Measurements from ENCODE around the gene MYRIP. TPM values are rescaled to one million over a fixed set of nuclear protein-coding genes. Genes with fewer than 3 reads are reported as not detected.

MYRIP gene
- total RNA-seq, 1 donor, result under 0.01 TPM

DNA sequence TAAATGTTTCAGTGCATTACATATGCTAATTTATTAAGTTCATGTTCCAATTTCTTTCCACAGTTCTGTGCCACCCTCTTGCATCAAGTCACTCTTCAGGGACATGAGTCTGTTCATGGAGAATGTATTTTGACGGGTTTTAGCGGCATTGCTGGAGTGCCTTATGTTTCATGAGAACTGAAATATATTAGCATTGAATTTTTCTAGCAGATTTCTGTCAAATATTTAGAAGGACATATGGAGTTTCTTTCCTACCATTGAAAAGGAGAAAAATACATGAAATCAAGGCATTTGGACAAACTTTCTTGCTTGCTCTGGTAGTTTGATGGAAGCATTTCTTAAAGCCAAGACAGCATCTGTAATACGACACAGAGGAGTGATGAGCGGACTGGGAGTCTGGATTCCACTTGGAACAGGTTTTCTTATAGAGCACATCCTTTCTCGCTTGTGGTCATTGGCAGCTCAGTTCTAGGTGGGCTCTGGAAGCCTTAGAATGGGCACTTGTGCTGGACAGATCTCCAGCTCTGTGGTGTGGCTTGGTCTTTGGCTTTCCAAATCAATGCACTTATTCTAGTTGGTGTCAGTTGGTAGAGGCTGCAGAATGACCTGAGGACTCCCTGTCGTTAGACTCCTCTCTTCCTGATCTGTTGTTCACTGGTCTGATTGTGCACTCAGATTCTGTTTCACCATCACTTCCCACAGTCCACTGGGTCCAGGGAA lies 415.5 kb downstream of the MYRIP start:
- H2AFZ ChIP-seq (ENCODE audit: low read length), result no peak overlapping the region

DNA sequence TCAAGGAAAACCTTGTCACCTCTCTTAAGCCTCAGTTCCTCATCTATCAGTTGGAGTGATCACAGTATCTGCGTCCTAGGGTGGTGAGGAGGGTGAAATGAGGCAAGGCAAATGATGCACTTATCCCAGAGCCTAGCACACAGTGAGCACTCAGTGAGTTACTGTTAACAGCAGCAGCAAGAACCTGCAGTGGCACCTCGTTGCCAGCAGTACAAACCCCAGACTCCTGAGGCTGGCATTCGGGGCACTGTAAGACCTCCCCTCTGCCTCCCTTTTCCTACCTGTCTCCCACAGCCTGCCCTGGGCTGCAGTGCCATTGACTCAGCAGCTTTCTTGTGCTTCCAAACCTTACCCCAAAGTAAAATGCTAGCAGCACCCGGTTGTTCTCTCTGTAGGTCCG lies 417.2 kb downstream of the MYRIP start:
- Histone ChIP-seq H3K4me2 (ENCODE audit: insufficient read depth, low read length) (no peak overlapping the region), H3K27ac (ENCODE audit: low read depth, low read length) (no peak overlapping the region), H3K36me3 (ENCODE audit: insufficient read depth, low read length) (no peaks in the 10 kb centered on the region), H3K27me3 (ENCODE audit: insufficient read depth, low read length) (no peaks in the 10 kb centered on the region), H3K9me3 (ENCODE audit: low read depth, low read length) (no peaks in the 10 kb centered on the region), H3K4me3 (ENCODE audit: insufficient read depth, low read length) (no peak overlapping the region), H3K79me2 (ENCODE audit: insufficient read depth, low read length) (no peaks in the 10 kb centered on the region), H3K4me1 (ENCODE audit: insufficient read depth, low read length) (no peaks in the 10 kb centered on the region), H2AFZ (ENCODE audit: low read length) (no peak overlapping the region), H4K20me1 (ENCODE audit: insufficient read depth, low read length) (no peaks in the 10 kb centered on the region)
- no peak for DNase-seq (ENCODE audit: insufficient read length, low spot score, missing footprints)
- TF ChIP-seq, protein P1, sequence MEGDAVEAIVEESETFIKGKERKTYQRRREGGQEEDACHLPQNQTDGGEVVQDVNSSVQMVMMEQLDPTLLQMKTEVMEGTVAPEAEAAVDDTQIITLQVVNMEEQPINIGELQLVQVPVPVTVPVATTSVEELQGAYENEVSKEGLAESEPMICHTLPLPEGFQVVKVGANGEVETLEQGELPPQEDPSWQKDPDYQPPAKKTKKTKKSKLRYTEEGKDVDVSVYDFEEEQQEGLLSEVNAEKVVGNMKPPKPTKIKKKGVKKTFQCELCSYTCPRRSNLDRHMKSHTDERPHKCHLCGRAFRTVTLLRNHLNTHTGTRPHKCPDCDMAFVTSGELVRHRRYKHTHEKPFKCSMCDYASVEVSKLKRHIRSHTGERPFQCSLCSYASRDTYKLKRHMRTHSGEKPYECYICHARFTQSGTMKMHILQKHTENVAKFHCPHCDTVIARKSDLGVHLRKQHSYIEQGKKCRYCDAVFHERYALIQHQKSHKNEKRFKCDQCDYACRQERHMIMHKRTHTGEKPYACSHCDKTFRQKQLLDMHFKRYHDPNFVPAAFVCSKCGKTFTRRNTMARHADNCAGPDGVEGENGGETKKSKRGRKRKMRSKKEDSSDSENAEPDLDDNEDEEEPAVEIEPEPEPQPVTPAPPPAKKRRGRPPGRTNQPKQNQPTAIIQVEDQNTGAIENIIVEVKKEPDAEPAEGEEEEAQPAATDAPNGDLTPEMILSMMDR (IDR thresholded peaks at IDR 0.05; ENCODE audit: extremely low read depth, low read depth, low read length), result no peak

More for the DNA sequence above, 415.5 kb downstream of the MYRIP start:
- Histone ChIP-seq H3K27me3 (ENCODE audit: insufficient read depth, low read length) (no peaks in the 10 kb centered on the region), H3K36me3 (ENCODE audit: insufficient read depth, low read length) (no peaks in the 10 kb centered on the region), H3K79me2 (ENCODE audit: insufficient read depth, low read length) (no peaks in the 10 kb centered on the region), H3K4me3 (ENCODE audit: insufficient read depth, low read length) (no peak overlapping the region), H3K27ac (ENCODE audit: low read depth, low read length) (no peak overlapping the region), H3K4me2 (ENCODE audit: insufficient read depth, low read length) (no peak overlapping the region), H3K4me1 (ENCODE audit: insufficient read depth, low read length) (no peaks in the 10 kb centered on the region), H4K20me1 (ENCODE audit: insufficient read depth, low read length) (no peaks in the 10 kb centered on the region), H3K9me3 (ENCODE audit: low read depth, low read length) (no peaks in the 10 kb centered on the region)
- TF ChIP-seq, protein P1 (IDR thresholded peaks at IDR 0.05; ENCODE audit: extremely low read depth, low read depth, low read length), result no peak
- no peak for DNase-seq (ENCODE audit: insufficient read length, low spot score, missing footprints)

DNA sequence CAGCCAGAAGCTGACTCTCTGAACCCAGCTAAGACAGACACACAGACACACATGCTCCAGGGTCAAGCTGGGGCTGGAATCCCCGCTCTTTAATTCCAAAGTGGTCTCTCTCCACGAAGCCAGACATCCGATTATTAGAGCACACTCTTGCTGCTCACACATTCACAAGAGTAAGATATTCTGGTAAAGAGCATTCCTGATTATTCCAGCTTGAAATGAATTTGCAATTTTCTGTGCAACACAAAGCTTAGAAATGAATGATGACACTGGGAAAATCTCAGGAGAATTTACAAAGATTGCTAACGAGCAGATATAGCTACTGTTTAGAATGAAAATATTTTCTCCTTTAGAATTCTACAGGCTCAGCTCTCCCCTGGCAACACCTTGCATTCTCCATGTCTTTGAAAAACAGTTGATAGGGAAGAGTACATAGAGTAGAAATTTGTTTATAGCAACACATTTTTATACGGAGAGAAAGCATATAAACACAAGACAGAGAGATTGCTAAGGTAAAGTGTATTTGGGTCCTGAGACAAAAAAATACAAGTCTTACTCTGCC lies 419.5 kb downstream of the MYRIP start:
- TF ChIP-seq, protein P1 (IDR thresholded peaks at IDR 0.05; ENCODE audit: extremely low read depth, low read depth, low read length), result no peak
- no peaks in the 10 kb centered on the region for H3K27me3 ChIP-seq (ENCODE audit: insufficient read depth, low read length)
- no peak overlapping the region for H3K4me2 ChIP-seq (ENCODE audit: insufficient read depth, low read length)
- H3K4me1 ChIP-seq (ENCODE audit: insufficient read depth, low read length), result no peaks in the 10 kb centered on the region
- H3K27ac ChIP-seq (ENCODE audit: low read depth, low read length), result no peak overlapping the region
- no peaks in the 10 kb centered on the region for H3K9me3 ChIP-seq (ENCODE audit: low read depth, low read length)
- H3K36me3 ChIP-seq (ENCODE audit: insufficient read depth, low read length), result no peaks in the 10 kb centered on the region
- H4K20me1 ChIP-seq (ENCODE audit: insufficient read depth, low read length), result no peaks in the 10 kb centered on the region
- no peaks in the 10 kb centered on the region for H3K79me2 ChIP-seq (ENCODE audit: insufficient read depth, low read length)
- H3K4me3 ChIP-seq (ENCODE audit: insufficient read depth, low read length), result no peak overlapping the region
- no peak overlapping the region for H2AFZ ChIP-seq (ENCODE audit: low read length)
- no peak for DNase-seq (ENCODE audit: insufficient read length, low spot score, missing footprints)

DNA sequence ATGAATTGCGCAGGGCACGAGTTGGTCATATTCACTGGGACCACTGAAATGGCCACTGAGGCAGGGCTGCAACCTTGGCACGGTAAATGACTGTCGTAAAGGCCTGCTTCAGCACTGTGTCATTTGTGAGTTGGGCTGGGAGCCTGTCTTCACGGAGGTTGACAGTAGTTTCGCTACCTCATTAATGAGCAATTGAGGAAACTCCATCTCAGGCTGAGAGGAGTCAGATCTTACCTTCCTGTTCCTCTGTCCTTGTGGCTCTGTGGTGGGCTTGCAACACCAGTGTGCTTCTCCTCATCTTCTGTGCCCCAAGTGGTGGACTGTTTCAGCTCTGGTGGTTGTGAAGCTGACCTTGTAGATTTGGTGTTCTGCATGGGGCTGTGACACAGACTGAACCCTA lies 420.0 kb downstream of the MYRIP start:
- Histone ChIP-seq H3K9me3 (ENCODE audit: low read depth, low read length) (no peaks in the 10 kb centered on the region), H3K27ac (ENCODE audit: low read depth, low read length) (no peak overlapping the region), H2AFZ (ENCODE audit: low read length) (no peak overlapping the region), H3K4me3 (ENCODE audit: insufficient read depth, low read length) (no peak overlapping the region), H3K4me2 (ENCODE audit: insufficient read depth, low read length) (no peak overlapping the region), H3K4me1 (ENCODE audit: insufficient read depth, low read length) (no peaks in the 10 kb centered on the region), H3K27me3 (ENCODE audit: insufficient read depth, low read length) (no peaks in the 10 kb centered on the region), H3K79me2 (ENCODE audit: insufficient read depth, low read length) (no peaks in the 10 kb centered on the region), H3K36me3 (ENCODE audit: insufficient read depth, low read length) (no peaks in the 10 kb centered on the region), H4K20me1 (ENCODE audit: insufficient read depth, low read length) (no peaks in the 10 kb centered on the region)
- no peak for DNase-seq (ENCODE audit: insufficient read length, low spot score, missing footprints)
- TF ChIP-seq, protein P1 (IDR thresholded peaks at IDR 0.05; ENCODE audit: extremely low read depth, low read depth, low read length), result no peak

Measured in osteoblast (primary cell).